Muscle layer of colon (tissue), 2 donors: ENCODE data around the gene SPIB.
"Not testable (repeated sequence)": the region's sequence is repeated elsewhere in the genome, so short reads cannot be mapped to it uniquely, and the experiment has no call there.

Experiments used
- H3K27ac ChIP-seq: one replicate; pipeline ENCODE4 v1.7.0; 2013; ENCODE audit warnings: low read depth, mild to moderate bottlenecking, low read length, moderate library complexity
- H3K27me3 ChIP-seq, 2 donors: one replicate each; pipeline ENCODE4 v1.7.0; 2013; ENCODE audit warnings: low read length in 2 of 2, mild to moderate bottlenecking in 2 of 2; ENCODE audit not compliant: insufficient read depth in 2 of 2, control insufficient read depth in 1 of 2
- H3K36me3 ChIP-seq: one replicate; pipeline ENCODE4 v1.7.0; 2013; ENCODE audit warnings: mild to moderate bottlenecking, low read length; ENCODE audit not compliant: insufficient read depth
- H3K4me1 ChIP-seq: one replicate; pipeline ENCODE4 v1.7.0; 2013; ENCODE audit warnings: mild to moderate bottlenecking, low read length; ENCODE audit not compliant: insufficient read depth
- H3K4me3 ChIP-seq, 2 donors: one replicate each; pipeline ENCODE4 v1.7.0; 2013; ENCODE audit warnings: low read length in 2 of 2, low read depth in 1 of 2, mild to moderate bottlenecking in 1 of 2, moderate library complexity in 1 of 2
- H3K9ac ChIP-seq: one replicate; pipeline ENCODE4 v1.7.0; 2013; ENCODE audit warnings: low read length
- H3K9me3 ChIP-seq: one replicate; pipeline ENCODE4 v1.7.0; 2013; ENCODE audit warnings: mild to moderate bottlenecking, low read length
- donor health status: abdominal sarcoma.
- donor health status: Adenocarcinoma of cecum.

The SPIB gene

GRCh38 chr19:50434525-50434924 is 15.8 kb downstream of the SPIB start:
- Histone ChIP-seq H3K27me3 (peaks cover 9 to 41% of the 10 kb centered on the region in 2 donors), H3K9me3 (no peaks in the 10 kb centered on the region), H3K27ac (no peak overlapping the region), H3K36me3 (no peaks in the 10 kb centered on the region), H3K4me3 (no peak overlapping the region), H3K9ac (no peak overlapping the region), H3K4me1 (peaks cover 9% of the 10 kb centered on the region)

GRCh38 chr19:50435221-50435620 is 16.5 kb downstream of the SPIB start:
- H3K4me1 ChIP-seq = peaks cover 9% of the 10 kb centered on the region
- no peaks in the 10 kb centered on the region for H3K9me3 ChIP-seq
- H3K4me3 ChIP-seq = no peak overlapping the region
- no peaks in the 10 kb centered on the region for H3K36me3 ChIP-seq
- H3K9ac ChIP-seq = no peak overlapping the region
- H3K27me3 ChIP-seq = peaks cover 9 to 40% of the 10 kb centered on the region in 2 donors
- H3K27ac ChIP-seq = no peak overlapping the region

GRCh38 chr19:50435627-50436026 is 16.9 kb downstream of the SPIB start:
- no peak overlapping the region for H3K9ac ChIP-seq
- peaks cover 9 to 36% of the 10 kb centered on the region in 2 donors for H3K27me3 ChIP-seq
- H3K27ac ChIP-seq = no peak overlapping the region
- H3K36me3 ChIP-seq = no peaks in the 10 kb centered on the region
- no peak overlapping the region for H3K4me3 ChIP-seq
- peaks cover 9% of the 10 kb centered on the region for H3K4me1 ChIP-seq
- H3K9me3 ChIP-seq = no peaks in the 10 kb centered on the region

GRCh38 chr19:50437862-50438449 is 19.2 kb downstream of the SPIB start:
- Histone ChIP-seq H3K9ac (no peak overlapping the region), H3K4me1 (no peaks in the 10 kb centered on the region), H3K4me3 (no peak overlapping the region), H3K27ac (no peak overlapping the region), H3K9me3 (no peaks in the 10 kb centered on the region), H3K27me3 (peaks cover under 1 to 21% of the 10 kb centered on the region in 2 donors), H3K36me3 (no peaks in the 10 kb centered on the region)

GRCh38 chr19:50439130-50439529 is 20.4 kb downstream of the SPIB start:
- H3K4me3 ChIP-seq, H3K27ac ChIP-seq, H3K4me1 ChIP-seq, H3K9me3 ChIP-seq, H3K9ac ChIP-seq, H3K36me3 ChIP-seq: not testable (repeated sequence)
- H3K27me3 ChIP-seq = peaks cover 0 to 13% of the 10 kb centered on the region in 2 donors

GRCh38 chr19:50444059-50444458 is 25.3 kb downstream of the SPIB start:
- Histone ChIP-seq H3K27me3 (no peaks in the 10 kb centered on the region), H3K4me1 (no peaks in the 10 kb centered on the region), H3K9me3 (no peaks in the 10 kb centered on the region), H3K36me3 (no peaks in the 10 kb centered on the region), H3K27ac (no peak overlapping the region), H3K4me3 (no peak overlapping the region), H3K9ac (no peak overlapping the region)

- peaks cover 0 to 9% of the 10 kb centered on the region in 2 donors for H3K27me3 ChIP-seq
- no peaks in the 10 kb centered on the region for H3K4me1 ChIP-seq
- no peak overlapping the region for H3K27ac ChIP-seq
- no peak overlapping the region for H3K4me3 ChIP-seq
- H3K9me3 ChIP-seq = no peaks in the 10 kb centered on the region
- no peaks in the 10 kb centered on the region for H3K36me3 ChIP-seq
- no peak overlapping the region for H3K9ac ChIP-seq
Measured at GRCh38 chr19:50447053-50447452, 28.3 kb downstream of the SPIB start.

- Histone ChIP-seq H3K4me3 (no peak overlapping the region), H3K36me3 (no peaks in the 10 kb centered on the region), H3K27ac (no peak overlapping the region), H3K9me3 (no peaks in the 10 kb centered on the region), H3K9ac (no peak overlapping the region), H3K27me3 (peaks cover 0 to 9% of the 10 kb centered on the region in 2 donors), H3K4me1 (no peaks in the 10 kb centered on the region)
Measured at GRCh38 chr19:50447750-50448149, 29.0 kb downstream of the SPIB start.

GRCh38 chr19:50449236-50449899 is 30.6 kb downstream of the SPIB start:
- no peaks in the 10 kb centered on the region for H3K9me3 ChIP-seq
- H3K4me3 ChIP-seq = no peak overlapping the region
- H3K27ac ChIP-seq = no peak overlapping the region
- no peaks in the 10 kb centered on the region for H3K4me1 ChIP-seq
- no peak overlapping the region for H3K9ac ChIP-seq
- H3K36me3 ChIP-seq = no peaks in the 10 kb centered on the region
- peaks cover 0 to 9% of the 10 kb centered on the region in 2 donors for H3K27me3 ChIP-seq

- Histone ChIP-seq H3K4me3 (no peak overlapping the region), H3K9me3 (no peaks in the 10 kb centered on the region), H3K9ac (no peak overlapping the region), H3K27ac (no peak overlapping the region), H3K4me1 (no peaks in the 10 kb centered on the region), H3K27me3 (peaks cover 0 to 9% of the 10 kb centered on the region in 2 donors), H3K36me3 (no peaks in the 10 kb centered on the region)
Measured at GRCh38 chr19:50450369-50451222, 31.9 kb downstream of the SPIB start.

GRCh38 chr19:50451223-50451534 is 32.4 kb downstream of the SPIB start:
- H3K4me3 ChIP-seq = no peak overlapping the region
- H3K27ac ChIP-seq = no peak overlapping the region
- peaks cover 0 to 9% of the 10 kb centered on the region in 2 donors for H3K27me3 ChIP-seq
- H3K4me1 ChIP-seq = no peaks in the 10 kb centered on the region
- no peaks in the 10 kb centered on the region for H3K9me3 ChIP-seq
- no peaks in the 10 kb centered on the region for H3K36me3 ChIP-seq
- no peak overlapping the region for H3K9ac ChIP-seq
